ENCODE data around the gene CCM2.

Gene CCM2

DNA sequence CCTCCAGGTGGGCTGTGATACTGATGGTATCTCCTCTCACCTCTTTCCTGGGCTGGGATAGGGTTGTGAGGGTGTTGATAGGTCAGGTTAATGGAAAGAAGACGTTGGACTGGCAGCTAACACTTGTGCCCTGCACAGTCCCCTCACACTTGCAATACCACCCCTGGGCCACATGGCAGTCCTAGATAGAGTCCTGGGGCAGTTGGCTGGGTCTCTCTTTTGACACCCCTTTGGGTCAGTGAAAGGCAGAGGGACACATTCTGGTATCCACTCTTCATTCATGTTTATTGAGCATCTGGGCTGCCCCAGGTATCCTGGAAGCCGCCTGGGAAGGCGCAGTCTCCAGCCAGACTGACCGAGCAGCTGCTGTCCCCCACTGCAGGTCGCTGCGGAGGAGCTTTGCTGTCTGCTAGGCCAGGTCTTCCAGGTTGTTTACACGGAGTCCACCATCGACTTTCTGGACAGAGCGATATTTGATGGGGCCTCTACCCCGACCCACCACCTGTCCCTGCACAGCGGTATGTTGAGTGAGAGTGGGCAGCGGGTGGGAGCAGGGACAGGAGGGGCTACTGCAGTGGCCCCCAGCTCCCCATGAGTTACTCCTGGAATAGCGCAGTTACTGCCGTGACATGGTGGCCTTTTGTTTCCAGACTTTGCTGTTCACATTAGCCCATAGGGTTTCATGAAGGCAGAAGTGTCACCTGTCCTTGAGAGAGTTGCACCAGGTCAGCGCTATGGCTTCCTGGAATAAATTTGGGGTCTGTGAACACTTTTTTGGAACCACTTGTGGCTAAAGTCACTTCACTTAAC lies 69.6 kb downstream of the CCM2 start:
- DNase-seq = no peak

DNA sequence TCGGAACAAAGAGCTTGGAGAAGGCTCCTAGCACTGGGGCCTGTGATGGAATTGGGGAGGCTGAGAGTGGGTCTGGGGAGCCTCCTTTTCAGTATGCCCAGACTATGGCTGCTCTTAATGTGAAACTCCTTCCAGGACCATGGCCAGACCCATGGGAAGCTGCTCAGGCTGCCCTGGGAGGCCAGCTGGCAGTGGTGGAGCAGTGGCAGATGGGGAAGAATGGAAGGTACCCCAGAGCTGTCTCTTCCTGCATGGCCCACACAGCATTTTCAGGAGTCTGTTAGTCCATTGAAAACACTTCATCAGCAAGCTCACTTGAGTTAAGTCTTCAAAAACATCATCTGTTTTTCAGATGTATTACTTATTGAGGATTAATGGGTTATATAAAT lies 70.2 kb downstream of the CCM2 start:
- no peak for DNase-seq

DNA sequence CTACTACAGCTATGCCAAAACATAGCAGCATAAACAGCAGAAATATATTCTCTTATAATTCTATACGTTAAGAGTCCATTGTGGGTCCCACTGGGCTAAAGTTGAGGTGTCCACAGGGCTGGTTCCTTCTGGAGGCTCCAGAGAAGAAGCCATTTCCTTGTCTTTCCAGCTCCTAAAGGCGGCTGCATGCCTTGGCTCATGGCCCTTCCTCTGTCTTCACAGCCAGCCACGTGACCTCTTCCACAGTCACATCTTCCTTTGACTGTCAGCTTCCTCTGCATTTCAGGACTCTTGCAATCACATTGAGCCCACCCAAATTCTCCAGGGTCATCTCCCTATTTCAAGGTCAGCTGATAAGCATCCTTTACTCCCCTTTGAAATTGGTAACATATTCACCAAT lies 71.5 kb downstream of the CCM2 start:
- no peak for DNase-seq

DNA sequence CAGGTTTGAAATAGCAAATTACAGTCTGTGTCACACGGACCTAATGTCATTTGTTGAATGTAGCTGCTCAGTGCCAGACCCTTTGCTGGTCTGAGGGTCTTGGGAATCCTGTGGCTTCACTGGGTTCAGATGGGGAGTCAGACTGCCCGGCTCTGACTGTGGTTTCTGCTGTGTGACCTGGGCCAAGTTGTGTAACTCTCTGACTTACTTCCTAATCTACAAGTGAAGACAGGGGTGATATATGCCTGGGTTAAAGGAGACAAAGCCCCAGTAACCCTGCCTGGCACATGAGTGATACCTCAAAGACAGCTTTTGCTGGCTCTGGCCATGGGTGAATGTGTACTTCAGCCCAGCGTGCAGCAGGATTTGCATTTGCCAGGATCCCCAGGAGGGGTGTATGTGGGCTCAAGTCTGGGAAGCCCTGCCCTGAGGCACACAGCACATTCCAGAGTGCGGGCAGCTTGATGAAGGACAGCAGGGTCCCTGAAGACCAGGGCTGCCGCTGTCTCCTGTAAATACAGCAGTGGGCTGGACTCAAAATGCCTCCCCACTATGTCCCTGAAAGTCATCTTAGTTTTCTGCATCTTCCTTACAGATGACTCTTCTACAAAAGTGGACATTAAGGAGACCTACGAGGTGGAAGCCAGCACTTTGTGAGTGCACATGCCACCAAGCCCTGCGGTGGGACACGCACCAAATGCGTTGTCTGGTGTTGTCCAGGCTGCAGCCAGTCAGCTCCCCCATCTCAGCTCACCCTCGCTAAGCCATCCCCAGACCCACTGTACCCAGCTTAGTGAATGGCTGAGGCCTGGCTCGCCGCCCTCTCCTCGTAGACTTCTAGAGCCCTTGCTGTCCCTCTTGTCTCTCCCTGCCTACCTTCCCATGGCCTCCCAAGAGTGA lies 72.4 kb downstream of the CCM2 start:
- no peak for DNase-seq

DNA sequence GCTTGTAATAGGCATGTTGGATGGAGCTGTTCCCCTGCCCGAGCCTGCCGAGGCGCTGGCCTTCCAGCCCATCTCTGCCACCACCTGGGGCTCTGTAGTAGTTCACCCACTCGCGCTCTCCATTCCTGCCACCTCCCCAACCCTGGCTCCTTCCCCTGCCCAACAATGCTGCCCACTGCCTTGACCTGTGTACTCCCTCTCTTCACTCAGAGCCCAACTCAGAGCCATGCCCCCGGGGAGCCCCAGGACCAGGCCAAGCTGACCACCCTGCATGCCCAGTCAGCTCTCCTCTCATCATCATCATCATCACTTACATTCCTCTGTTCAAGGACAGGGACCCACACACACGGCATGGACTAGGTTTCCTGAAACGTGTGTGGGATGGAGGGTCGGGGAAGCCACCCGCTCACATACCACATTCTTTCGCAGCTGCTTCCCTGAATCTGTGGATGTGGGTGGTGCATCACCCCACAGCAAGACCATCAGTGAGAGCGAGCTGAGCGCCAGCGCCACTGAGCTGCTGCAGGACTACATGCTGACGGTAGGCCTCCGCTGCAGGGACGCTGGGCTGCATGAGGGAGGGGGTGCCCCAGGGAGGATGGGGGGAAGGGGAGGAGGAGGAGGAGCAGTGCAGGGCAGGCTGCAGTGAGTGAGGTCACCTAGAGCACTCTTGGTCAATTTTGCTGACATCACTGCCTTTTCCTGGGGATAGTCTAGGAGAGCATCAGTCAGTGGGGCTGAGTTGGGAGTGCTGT lies 73.2 kb downstream of the CCM2 start:
- DNase-seq = no peak

DNA sequence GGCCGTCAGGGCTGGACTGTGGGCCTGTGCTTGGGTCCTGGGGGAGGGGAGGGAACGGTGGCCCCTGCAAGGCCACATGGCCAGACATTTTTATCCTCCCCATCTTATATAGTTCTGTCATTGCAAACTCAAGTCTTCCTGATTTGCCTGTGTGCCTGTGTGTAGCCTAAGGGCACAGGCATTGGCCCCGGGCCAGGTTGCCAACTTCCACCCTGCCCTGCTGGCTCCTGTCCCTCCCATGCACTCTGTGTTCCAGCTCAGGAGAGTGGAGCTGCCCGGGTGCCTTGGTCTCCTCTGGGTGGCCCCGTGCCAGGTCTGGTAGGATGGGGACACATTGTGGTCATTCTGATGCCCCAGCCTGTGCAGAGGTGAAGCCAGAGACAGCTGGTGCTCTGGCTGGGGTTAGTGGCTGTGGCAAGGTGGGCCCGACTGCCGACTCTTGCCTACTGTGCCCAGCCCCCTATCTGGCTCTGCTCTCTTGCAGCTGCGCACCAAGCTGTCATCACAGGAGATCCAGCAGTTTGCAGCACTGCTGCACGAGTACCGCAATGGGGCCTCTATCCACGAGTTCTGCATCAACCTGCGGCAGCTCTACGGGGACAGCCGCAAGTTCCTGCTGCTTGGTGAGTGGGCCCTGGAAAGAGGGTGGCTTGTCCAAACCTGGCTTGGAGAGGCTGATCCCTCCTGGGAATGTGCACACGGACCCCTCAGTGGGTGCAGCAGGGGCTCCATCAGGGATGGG lies 74.0 kb downstream of the CCM2 start:
- DNase-seq = no peak

DNA sequence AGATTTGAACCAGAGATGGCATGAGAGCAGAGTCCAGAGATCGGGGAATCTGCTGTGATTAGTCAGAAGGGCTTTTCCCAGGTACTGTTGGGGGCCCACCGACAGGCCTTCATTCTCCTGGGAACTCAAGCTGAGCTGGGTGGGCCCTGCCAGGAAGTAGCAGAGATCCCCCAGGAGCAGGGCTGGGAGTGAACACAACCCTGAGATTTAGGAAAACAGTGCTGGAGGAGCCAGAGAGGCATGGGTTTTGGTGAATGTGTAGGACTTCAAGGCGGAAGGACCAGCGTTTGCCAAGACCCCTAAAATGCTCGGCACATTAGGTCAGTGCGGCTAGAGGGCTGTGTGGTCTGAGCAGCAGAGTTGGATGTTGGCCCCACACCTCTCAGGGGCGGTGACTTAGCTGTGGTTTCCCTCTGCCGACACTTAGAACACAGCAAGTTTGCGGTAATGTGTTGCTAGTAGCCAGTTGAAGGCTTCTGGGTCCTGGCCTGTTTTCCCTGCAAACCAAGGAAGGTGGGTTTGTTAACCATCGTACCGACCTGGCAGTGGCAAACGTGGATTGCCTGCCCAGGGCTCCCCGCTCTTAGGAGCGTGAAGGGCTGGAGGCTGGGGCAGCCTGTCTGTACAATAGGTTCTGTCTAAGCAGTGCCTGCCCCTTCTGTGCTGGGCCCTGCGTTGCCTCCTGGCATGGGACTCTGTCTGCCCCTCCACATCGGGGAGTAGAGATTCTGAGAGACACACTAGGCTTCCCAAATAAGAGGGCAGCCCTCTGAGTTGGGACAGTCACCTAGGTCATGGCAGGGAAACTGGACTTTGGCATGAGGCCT lies 74.7 kb downstream of the CCM2 start:
- DNase-seq = no peak

DNA sequence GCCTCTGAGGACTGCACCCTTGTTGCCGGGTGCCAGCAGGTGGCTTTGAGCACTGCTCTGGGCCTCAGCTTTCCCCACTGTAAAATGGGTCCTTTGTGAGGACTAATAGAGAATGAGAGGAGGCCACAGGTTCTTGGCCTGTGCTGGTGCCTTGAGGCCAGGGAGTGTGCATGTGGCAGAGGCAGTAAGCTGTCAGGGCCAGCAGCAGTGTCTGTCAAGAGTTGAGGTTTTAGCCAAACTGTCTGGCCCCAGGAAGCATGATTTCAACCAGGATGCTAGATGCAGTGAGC lies 75.3 kb downstream of the CCM2 start:
- no peak for DNase-seq

DNA sequence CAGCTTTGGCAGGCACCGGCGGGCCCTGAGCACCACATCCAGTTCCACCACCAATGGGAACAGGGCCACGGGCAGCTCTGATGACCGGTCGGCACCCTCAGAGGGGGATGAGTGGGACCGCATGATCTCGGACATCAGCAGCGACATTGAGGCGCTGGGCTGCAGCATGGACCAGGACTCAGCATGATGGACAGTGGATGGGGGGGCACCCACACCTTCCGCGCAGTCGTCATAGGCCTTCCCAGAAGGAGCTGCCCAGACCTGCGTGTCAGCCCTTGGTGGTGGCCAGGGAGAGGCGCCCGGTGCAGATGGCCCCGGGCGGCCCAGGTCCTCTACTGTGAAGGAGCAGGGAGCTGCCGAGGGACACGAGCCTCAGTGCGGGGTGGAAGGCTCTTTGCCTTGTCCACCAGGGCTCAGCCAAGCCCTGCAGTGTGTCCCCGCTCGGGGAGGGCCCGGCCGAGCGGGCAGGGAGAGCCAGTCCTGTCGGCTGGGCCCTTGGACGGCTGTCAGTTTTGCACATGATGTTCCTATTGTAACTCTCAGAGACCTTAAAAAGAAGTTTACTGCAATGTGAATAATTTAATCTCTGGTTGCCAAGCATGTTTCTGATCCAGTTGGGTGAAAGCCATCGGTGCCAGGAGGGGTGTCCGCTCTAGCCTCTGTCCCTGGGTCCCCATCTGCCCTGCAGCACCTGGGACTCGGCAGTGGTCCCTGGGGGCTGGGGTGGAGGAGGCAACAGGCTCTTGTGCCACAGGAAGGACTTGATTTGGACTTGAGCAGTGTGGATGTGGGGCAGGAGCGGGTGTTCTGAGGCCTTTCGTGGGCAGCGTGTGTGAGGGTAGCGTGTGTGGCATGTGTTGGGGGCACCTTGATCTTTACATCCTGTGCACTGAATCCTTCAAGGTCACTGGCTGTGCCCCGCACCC lies 76.1 kb downstream of the CCM2 start:
- no peak for DNase-seq

DNA sequence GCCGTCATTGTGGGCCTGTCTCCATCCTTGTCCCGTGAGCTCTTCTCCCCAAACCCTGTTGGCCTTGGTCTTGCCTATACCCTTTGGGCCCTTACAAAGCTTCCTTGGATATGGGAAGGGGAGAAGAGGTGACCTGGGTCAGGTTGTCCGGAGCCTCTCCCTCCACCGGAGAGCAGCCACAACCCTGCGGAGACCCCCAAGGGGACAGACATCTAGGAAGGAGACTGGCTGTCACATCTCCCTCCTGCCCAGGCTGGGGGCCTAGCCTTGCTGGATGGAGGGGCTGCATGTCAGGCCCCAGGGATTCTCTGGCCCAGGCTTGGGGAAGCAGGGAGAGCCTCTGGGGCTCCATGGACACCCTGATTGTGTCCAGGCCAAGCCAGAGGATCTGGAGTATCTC lies 76.9 kb downstream of the CCM2 start:
- no peak for DNase-seq

DNA sequence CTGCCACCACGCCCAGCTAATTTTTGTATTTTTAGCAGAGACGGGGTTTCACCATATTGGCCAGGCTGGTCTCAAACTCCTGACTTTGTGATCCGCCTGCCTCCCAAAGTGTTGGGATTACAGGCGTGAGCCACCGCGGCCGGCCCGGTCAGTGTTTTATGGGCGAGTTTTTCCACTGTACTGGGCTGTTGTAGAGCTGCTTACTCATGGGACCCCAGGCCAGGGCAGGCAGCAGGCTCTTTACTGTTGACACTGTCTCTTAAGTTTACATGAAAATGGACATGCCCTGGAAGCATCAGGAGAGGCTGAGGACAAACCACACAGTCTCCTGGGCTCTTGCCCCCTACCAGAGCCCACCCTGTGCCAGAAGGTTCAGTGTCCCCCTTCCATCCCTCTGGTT lies 77.6 kb downstream of the CCM2 start:
- no peak for DNase-seq

DNA sequence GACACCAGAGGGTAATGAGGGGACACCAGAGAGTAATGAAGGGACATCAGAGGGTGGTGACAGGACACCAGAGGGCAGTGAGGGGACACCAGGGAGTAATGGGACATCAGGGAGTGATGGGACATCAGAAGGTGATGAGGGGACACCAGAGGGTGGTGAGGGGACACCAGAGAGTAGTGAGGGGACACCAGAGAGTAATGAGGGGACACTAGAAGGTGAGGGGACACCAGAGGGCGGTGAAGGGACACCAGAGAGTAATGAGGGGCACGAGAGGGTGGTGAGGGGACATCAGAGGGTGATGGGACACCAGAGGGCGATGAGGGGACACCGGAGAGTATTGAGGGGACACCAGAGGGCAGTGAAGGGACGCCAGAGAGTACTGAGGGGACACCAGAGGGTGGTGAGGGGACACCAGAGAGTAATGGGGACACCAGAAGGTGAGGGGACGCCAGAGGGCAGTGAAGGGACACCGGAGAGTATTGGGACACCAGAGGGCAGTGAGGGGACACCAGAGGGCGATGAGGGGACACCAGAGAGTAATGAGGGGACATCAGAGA lies 78.2 kb downstream of the CCM2 start:
- no peak for DNase-seq

DNA sequence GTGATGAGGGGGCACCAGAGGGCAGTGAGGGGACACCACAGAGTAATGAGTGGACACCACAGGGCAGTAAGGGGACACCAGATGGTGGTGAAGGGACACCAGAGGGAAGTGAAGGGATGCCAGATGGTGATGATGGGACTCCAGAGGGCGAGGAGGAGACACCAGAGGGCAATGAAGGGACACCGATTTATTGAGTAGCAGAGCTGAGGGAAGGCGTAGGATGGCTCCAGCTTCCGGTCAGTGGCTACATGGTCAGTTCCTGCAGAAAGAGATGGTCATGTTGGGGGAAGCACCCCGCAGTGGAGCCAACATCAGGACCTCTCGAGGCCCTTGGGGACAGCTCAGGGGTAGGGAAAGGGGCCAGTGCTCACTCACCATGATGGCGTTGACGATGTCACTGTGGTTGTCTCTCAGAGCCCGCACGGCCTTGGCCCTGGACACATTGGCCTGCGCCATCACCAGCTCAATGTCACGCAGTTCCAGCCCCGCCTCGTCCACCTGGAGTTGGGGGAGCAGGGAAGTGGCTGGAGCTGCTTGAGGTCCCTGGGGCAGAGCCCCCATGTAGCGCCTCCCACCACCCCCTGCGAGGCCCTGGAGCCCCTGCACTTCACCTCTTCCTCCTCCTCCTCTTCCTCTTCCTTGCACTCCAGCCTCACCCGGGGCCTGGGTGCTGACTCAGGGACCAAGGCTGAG lies 80.4 kb downstream of the CCM2 start:
- DNase-seq = no peak

DNA sequence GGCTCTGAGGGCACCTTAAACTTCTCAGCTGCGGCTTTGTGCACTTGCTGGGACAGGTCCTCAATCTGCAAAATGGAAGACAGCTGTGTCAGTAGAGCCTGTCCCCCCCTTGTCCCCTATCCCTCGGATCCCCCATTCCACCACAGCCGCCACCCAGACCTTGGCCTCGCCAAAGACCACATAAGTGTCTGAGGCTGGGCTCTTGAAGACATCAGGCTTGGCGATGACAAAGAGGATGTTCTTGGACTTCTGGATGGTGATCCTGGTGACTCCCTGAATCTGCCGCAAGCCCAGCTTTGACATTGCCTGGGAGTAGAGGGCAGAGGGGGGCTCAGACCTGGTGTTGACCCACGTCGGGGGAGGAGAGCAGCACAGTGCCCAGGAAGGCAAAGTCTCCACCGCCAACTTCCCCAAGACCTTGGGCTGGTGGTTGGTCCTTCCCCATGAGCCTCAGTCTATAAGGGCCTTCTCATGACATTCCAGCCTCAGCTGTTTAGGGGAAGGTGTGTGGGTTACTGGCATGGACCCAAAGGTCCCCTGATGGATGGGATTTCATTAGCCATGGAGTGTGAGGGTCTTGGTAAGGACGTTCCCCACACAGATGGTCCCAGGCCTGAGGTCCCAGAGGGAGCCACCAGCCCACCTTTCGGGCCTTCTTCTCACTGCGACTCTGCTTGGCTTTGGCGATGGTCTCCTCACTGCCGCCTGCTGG lies 81.1 kb downstream of the CCM2 start:
- DNase-seq = no peak

DNA sequence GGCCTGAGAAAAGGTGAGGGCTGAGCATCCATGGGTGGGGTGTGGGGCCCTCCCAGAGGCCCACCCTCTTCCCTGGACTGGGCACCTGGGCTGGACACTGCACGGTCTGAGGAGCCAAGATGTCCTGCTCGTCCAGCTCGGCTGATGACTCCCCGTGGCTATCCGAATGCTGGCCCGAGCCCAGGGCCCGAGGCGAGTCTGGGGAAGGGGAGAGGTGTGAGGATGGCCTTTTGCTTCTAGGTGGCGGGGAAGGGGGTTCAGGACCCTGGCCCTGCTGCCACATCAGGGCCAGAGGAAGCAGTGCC lies 81.6 kb downstream of the CCM2 start:
- DNase-seq = no peak

DNA sequence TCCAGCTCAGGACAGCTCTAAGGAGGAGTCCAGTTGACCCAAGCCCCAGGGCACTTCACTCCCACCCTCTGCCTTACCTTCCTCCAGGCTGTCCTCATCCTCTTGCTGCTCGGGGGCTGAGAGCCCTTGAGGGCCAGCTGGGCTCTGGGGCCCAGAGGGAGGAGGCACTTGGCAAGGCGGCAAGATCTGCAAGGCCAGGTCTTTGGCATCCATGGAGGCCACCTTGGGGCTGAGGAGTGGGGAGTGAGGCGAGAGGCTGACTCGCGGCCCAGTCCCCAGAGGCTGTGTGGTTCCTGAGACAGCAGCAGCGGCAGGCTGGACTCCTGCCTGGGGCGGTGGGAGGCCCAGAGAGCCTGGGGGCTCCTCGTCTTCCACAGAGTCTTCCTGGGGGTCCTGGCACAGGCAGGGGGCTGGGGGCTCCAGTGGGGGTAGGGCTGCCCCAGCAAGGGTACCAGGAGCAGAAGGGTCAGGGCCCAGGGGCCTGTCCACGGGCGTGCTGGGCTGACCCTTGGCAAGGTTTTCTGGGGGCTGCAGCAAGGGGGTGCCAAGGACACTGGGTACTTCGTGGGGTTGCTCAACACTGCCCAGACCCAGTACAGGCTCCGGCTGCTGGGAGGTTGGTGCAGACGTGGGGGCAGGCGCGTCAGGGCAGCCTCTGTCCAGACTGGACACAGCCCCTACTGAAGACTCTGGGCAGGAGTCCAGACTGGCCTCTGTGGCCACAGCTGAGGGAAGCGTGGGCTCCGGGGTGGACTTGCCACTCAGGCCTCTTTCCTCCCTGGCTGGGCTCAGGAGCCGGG lies 82.2 kb downstream of the CCM2 start:
- no peak for DNase-seq

DNA sequence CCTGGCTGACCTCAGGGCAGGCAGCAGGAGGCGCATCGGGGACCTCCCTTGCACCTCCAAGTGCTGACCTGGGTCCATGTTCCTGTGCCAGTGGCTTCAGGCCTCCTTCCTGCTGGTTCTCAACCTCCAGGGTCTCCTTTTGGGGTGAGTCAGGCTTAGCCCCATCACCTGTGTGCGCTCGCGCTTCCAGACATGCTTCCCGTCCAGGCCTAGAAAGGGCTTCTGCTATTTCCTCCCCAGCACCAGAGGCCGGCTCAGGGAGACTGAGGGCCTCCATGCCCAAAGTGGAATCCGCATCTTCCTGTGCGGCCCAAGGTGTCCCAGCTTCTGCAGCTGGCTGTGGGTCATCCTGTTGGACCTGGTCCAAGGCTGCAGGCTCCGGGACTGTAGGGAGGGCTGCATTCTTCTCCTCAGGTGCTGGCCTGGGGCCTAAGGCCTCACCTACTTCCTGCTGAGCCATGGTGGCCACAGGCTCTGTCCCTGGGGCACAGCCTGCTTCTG lies 82.9 kb downstream of the CCM2 start:
- DNase-seq = no peak

DNA sequence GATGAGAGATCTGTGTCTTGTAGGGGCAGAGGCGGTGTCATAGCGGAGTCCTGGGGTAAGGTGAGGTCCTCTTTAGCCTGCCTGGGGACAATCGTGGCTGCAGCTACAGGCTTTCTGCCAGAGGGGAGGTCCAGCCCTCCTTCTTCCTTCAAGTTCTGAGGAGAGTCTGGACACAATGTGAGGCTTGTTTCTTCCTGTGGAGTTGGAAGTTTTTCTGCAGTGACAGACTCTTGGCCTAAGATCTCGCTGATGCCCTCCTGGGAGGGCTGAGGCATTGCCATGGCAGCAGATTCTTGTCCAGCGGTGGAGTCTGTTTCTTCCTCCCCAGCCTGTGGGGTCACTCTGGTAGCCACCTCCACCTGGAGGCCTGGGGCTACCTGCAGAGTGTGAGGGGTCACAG lies 84.3 kb downstream of the CCM2 start:
- DNase-seq = no peak

All from bone marrow (tissue), 2 donors.